Measurements from ENCODE around the gene MRGPRD. TPM values are rescaled to one million over a fixed set of nuclear protein-coding genes. Genes with fewer than 3 reads are reported as not detected.

MRGPRD gene
- total and polyA plus RNA-seq, 4 donors: not detected

DNA sequence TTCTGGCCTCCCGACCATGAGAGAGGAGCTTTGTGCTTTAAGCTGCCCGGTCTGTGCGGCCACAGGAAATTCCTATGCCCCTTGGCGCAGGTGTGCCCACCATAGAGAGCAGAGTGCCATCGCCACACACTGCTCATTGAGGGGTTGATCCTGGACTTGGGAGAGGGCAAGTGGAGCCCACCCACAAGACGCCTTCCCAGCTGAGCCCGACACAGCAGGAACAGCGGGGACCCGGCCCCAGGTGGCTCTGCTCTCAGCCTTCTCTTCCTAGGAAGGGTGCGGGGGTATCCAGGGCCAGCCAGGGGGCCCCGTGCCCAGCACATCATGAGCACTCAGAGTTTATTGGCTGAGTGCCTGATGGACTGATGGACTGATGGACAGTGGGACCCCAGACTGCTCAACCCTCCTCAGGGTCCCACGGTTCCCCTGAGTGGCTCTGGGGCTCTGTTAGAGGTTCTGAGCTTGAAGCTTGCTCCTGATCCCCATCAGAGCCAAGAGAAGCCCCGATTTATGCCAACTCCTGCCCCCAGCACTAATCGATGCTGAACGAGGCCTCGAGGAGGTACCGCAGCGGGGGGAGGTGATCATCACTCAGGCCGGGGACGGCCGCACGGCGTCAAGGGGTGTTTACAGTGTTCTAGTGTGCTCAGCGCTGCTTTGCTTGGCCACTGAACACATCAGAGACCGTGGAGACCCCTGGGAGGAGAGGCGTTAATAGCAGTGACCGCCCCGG, 13.5 kb upstream of the MRGPRD start (continued):
- TF ChIP-seq, protein P1, sequence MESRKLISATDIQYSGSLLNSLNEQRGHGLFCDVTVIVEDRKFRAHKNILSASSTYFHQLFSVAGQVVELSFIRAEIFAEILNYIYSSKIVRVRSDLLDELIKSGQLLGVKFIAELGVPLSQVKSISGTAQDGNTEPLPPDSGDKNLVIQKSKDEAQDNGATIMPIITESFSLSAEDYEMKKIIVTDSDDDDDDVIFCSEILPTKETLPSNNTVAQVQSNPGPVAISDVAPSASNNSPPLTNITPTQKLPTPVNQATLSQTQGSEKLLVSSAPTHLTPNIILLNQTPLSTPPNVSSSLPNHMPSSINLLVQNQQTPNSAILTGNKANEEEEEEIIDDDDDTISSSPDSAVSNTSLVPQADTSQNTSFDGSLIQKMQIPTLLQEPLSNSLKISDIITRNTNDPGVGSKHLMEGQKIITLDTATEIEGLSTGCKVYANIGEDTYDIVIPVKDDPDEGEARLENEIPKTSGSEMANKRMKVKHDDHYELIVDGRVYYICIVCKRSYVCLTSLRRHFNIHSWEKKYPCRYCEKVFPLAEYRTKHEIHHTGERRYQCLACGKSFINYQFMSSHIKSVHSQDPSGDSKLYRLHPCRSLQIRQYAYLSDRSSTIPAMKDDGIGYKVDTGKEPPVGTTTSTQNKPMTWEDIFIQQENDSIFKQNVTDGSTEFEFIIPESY (IDR thresholded peaks at IDR 0.05): no peak
- TF ChIP-seq TAF1 (conservative IDR thresholded peaks at IDR 0.05) (no peak), RXRA (IDR thresholded peaks at IDR 0.05) (no peak)

DNA sequence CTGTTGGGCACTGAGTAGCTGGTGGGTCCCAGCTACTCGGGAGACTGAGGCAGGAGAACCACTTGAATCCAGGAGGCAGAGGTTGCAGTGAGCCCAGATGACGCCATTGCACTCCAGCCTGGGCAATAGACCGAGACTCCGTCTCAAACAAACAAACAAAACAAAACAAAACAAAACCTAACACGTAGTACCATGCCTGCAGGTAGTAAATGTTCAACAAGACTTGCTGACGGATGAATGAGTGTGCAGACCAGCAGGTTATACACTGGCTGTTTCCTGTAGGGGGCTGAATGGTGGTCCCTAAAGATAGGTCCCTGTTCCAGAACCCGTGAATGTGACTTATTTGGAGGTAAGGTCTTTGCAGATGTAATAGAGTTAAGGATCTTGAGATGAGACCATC, 12.8 kb upstream of the MRGPRD start:
- H3K4me3 ChIP-seq (ENCODE audit: low read depth in 1 of 3, low read length in 3 of 3): no peak overlapping the region
- TF ChIP-seq EGR1 (IDR thresholded peaks at IDR 0.05; ENCODE audit: low read depth in 2 of 2) (no peak), FOXA2 (IDR thresholded peaks at IDR 0.05) (no peak), RXRA (IDR thresholded peaks at IDR 0.05) (no peak), YY1 (IDR thresholded peaks at IDR 0.05) (no peak), JUND (IDR thresholded peaks at IDR 0.05) (no peak)
- TF ChIP-seq, protein P2, sequence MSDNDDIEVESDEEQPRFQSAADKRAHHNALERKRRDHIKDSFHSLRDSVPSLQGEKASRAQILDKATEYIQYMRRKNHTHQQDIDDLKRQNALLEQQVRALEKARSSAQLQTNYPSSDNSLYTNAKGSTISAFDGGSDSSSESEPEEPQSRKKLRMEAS (IDR thresholded peaks at IDR 0.05): no peak
- no peaks in the 10 kb centered on the region for H3K27me3 ChIP-seq (ENCODE audit: control insufficient read depth in 4 of 4, insufficient read depth in 4 of 4, low read length in 3 of 4)
- peaks cover 2 to 5% (median 4%) of the 10 kb centered on the region in 4 donors for H3K4me1 ChIP-seq (ENCODE audit: control insufficient read depth in 4 of 4, insufficient read depth in 4 of 4, low read length in 3 of 4)
- peak; percentile 10 for DNase-seq (ENCODE audit: low spot score)
- H3K27ac ChIP-seq (ENCODE audit: low read depth in 1 of 2, low read length in 2 of 2): no peak overlapping the region
- no peak overlapping the region for H3K9ac ChIP-seq (ENCODE audit: low read depth in 1 of 2, low read length in 2 of 2)
- no peaks in the 10 kb centered on the region for H3K36me3 ChIP-seq (ENCODE audit: control insufficient read depth in 4 of 4, insufficient read depth in 3 of 4, low read depth in 1 of 4, low read length in 3 of 4)
- no peaks in the 10 kb centered on the region for H3K9me3 ChIP-seq (ENCODE audit: control insufficient read depth in 4 of 4, low read length in 3 of 4)
- 70% methylated on average over 7 of the region's 7 CpGs for WGBS

DNA sequence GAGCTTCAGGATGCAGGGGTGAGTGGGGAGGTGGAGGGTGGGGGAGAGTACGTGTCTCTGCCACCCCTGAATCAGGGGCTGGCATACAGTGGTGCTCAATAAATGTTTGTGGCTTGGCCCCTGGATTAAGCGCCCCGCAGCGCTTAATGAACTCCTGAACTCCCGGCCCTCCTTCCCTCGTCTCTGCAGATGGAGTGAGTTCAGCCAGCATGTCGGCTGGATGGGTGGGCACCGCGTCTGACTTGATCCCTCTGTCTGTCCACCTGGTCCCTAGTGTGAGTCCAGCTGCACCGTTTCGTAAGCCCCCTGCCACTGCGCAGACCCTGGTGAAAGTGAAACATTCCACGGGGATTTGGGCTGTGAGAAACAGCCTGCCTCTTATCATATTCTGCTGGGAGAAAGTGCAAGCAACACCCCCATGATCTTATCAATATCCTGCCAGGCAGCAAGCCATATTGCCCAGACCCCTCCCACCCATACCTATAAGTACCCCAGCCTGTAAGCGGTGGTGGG, 12.0 kb upstream of the MRGPRD start:
- DNase-seq (ENCODE audit: low spot score): peak; percentile 28
- no peaks in the 10 kb centered on the region for H3K4me1 ChIP-seq (ENCODE audit: control insufficient read depth in 4 of 4, insufficient read depth in 4 of 4, low read length in 3 of 4)
- no peak overlapping the region for H3K27ac ChIP-seq (ENCODE audit: low read depth in 1 of 2, low read length in 2 of 2)
- no peak for TF ChIP-seq NR2F2 (IDR thresholded peaks at IDR 0.05)
- TF ChIP-seq SP1 (IDR thresholded peaks at IDR 0.05): no peak
- TF ChIP-seq, protein P3, sequence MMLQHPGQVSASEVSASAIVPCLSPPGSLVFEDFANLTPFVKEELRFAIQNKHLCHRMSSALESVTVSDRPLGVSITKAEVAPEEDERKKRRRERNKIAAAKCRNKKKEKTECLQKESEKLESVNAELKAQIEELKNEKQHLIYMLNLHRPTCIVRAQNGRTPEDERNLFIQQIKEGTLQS (IDR thresholded peaks at IDR 0.05): no peak
- TF ChIP-seq RAD21 (IDR thresholded peaks at IDR 0.05): no peak
- no peak for TF ChIP-seq HNF4A (conservative IDR thresholded peaks at IDR 0.05)
- TF ChIP-seq FOXA2 (IDR thresholded peaks at IDR 0.05): no peak
- TF ChIP-seq FOXA1 (IDR thresholded peaks at IDR 0.05): no peak
- no peak for TF ChIP-seq JUND (IDR thresholded peaks at IDR 0.05)
- no peak for TF ChIP-seq YY1 (IDR thresholded peaks at IDR 0.05)
- TF ChIP-seq EGR1 (IDR thresholded peaks at IDR 0.05; ENCODE audit: low read depth in 2 of 2): no peak
- TF ChIP-seq, protein P1 (IDR thresholded peaks at IDR 0.05): no peak
- TF ChIP-seq, protein P4, sequence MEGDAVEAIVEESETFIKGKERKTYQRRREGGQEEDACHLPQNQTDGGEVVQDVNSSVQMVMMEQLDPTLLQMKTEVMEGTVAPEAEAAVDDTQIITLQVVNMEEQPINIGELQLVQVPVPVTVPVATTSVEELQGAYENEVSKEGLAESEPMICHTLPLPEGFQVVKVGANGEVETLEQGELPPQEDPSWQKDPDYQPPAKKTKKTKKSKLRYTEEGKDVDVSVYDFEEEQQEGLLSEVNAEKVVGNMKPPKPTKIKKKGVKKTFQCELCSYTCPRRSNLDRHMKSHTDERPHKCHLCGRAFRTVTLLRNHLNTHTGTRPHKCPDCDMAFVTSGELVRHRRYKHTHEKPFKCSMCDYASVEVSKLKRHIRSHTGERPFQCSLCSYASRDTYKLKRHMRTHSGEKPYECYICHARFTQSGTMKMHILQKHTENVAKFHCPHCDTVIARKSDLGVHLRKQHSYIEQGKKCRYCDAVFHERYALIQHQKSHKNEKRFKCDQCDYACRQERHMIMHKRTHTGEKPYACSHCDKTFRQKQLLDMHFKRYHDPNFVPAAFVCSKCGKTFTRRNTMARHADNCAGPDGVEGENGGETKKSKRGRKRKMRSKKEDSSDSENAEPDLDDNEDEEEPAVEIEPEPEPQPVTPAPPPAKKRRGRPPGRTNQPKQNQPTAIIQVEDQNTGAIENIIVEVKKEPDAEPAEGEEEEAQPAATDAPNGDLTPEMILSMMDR (IDR thresholded peaks at IDR 0.05; ENCODE audit: low read depth, low read length, missing input control): no peak
- TF ChIP-seq, protein P2 (IDR thresholded peaks at IDR 0.05): no peak
- H3K9me3 ChIP-seq (ENCODE audit: control insufficient read depth in 4 of 4, low read length in 3 of 4): no peaks in the 10 kb centered on the region
- no peaks in the 10 kb centered on the region for H3K27me3 ChIP-seq (ENCODE audit: control insufficient read depth in 4 of 4, insufficient read depth in 4 of 4, low read length in 3 of 4)
- H3K36me3 ChIP-seq (ENCODE audit: control insufficient read depth in 4 of 4, insufficient read depth in 3 of 4, low read depth in 1 of 4, low read length in 3 of 4): no peaks in the 10 kb centered on the region
- H3K4me3 ChIP-seq (ENCODE audit: low read depth in 1 of 3, low read length in 3 of 3): no peak overlapping the region
- WGBS: 77% methylated on average over 14 of the region's 14 CpGs
- no peak overlapping the region for H3K9ac ChIP-seq (ENCODE audit: low read depth in 1 of 2, low read length in 2 of 2)
